GM12874 (cell line): ENCODE data around the gene TMEM107.

ENCODE experiments used
- TF ChIP-seq, protein P1 (sequence below): IDR thresholded peaks from 2 replicates; pipeline ENCODE4 v1.5.1; 2011; ENCODE audit warnings: low read depth, mild to moderate bottlenecking, control low read depth, low read length, moderate library complexity; ENCODE audit not compliant: insufficient read depth

The TMEM107 gene

DNA sequence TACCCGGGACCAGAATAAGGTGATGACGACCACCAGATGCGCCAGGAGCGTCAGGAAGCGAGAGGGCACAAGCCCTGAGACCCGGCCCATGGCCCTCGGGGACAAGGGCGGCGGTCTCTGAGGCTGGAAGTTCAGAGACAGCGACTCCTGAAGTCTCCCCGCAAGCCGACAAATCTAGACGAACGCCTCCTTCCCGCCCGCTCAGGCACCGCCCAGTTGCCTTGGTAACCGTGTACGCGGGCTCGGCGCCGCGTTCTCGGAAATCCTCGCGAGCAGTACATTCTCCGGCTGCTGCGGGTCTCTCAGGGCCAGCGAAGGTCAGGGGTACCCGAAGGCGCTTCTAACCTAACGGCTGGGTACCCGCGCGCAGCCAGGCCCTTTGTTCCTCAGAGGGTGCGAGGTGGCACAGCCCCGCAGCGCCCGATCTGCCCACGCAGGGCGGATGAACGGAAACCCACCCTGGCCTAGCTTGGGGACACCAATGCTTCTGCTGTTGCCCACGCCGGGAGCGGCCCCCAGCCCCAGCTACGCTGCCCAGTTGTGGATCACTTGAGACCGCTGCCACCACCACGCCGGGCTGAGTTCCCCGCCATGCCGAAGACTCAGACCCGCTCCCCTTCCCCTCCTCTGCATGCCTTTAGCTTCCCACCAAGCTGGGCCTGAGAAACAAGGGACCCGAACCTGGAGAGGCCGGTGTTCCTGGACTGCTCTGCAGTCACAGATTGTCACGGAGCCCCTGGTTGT, at the start of gene TMEM107:
TMEM107 (minus strand) TSS at position 184 of the 744 bp plus-strand sequence; CDS start at position 90, 94 bp downstream.
- TF ChIP-seq, protein P1, sequence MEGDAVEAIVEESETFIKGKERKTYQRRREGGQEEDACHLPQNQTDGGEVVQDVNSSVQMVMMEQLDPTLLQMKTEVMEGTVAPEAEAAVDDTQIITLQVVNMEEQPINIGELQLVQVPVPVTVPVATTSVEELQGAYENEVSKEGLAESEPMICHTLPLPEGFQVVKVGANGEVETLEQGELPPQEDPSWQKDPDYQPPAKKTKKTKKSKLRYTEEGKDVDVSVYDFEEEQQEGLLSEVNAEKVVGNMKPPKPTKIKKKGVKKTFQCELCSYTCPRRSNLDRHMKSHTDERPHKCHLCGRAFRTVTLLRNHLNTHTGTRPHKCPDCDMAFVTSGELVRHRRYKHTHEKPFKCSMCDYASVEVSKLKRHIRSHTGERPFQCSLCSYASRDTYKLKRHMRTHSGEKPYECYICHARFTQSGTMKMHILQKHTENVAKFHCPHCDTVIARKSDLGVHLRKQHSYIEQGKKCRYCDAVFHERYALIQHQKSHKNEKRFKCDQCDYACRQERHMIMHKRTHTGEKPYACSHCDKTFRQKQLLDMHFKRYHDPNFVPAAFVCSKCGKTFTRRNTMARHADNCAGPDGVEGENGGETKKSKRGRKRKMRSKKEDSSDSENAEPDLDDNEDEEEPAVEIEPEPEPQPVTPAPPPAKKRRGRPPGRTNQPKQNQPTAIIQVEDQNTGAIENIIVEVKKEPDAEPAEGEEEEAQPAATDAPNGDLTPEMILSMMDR = no peak

DNA sequence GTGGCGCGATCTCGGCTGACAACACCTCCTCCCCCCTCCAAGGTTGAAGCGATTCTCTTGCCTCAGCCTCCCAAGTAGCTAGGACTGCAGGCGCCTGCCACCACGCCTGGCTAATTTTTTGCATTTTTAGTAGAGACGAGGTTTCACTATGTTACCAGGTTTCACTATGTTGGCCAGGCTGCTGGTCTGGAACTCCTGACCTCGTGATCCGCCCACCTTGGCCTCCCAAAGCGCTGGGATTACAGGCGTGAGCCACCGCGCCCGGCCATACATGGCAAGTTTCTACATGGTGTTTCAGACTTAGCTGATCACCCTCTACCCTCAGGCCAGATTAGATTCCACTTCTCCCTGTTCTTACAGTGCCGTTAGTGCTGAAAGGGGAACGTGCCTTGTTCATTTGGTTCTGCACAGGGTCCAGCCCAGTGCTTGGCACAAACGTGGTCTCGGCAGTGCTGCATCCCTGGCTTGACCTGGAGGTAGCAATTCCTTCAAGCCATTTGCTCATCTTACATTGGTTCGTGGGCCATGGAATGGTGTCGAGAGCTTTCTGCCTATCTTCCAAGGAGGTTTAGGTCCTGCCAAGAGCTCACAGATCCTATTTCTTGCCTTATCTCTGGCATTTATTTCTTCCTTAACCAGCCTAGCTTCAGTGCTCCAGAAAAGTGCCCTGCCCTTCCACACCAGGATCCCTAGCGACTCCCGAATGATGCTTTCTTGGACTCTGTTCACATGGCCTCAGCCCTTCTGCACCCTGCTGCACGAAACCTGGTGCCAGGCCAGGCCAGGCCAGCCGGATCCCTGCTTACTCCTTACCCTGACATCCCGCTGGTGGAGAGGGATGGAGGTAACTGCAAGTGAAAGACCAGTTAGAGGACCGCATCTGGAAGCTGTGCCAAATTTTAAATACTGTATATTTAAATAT, 49.0 kb upstream of the TMEM107 start:
- TF ChIP-seq, protein P1 = no peak

DNA sequence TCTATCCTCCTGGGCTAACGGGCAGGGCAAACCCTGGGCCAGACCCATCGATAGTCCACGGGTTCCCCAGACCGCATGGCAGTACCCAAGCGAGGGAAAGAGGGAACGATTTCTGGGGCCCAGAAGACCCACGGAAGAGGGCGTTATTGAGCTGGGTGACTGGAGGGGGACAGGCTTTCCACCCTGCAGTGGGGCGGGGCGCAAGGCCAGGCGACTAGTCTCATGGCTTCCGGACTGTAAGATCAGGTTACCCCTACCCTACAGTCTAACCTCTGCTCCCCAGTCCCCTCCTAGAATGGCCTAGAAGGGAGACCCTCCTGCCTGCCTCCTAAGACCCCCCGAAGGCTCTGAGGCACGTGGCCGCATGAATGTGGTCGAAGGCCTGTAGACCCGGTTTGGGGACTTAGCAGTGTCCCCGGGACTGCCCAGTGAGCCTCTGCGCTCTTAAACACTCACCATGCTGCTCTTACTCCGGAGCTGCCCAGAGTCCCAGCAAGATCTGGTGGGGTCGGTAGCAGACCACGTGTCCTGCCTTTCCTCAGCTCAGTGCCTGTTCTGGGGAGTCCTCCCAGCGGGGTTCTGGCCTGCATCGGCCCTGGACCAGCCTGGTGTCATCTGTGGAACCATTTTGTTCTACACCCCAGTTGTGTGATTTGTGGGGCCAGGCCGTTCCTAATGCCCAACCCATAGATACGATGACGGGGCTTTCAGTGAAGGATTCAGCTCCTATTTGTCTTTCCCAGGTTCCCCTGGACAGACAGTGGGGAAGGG, 47.4 kb upstream of the TMEM107 start:
- TF ChIP-seq, protein P1 = peak; percentile 50

DNA sequence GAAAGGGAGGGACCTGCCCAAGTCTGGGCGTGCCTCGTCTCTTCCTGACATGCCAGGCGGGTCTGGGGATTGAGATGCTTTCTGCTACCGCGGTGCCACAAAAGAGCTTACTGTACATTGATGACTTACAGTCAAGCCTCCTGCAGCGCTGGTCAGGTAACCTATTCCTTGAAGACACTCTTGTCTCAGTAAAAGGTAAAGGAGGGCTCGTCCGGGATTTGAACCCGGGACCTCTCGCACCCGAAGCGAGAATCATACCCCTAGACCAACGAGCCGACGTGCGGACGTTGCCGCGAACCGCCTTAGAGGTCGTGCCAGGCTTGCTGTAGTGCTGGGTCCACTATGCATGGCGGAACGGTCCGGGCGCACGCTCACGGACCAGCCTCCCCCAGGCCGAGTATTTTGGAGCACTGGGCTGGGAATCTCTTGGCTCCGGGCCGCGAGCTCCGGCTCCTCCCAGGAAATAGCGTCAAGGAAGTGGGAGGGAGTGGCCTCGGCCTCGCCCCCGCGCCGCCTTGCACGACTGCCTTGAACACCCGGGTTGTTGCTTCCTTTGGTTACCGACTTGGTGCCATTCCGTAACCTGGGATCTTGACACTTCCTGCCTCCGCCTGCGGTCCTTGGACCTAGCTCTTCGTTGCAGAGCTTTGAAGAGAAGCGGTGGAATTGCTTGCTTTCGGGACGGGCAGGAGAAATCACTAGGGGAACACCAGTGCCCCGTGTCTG, 46.6 kb upstream of the TMEM107 start:
- TF ChIP-seq, protein P1 = no peak

DNA sequence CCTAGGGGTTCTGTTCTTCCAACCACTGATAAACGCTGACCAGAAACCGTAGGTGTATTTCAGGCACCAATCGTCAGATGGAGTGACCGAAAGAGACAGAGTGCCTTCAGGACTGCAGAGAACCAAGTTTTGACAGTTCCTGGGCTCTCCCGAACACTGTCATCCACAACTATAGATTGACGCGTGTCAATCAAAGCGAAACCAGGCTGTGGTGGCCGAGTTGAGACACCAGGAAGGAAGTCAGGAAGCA, 46.1 kb upstream of the TMEM107 start:
- TF ChIP-seq, protein P1 = no peak

- TF ChIP-seq, protein P1 = no peak
Measured at GRCh38 chr17:8221663-8222379, 45.6 kb upstream of the TMEM107 start.
